HG03103 (cell line): ENCODE measurements around the gene TNFRSF25.
"Not testable (repeated sequence)": the region's sequence is repeated elsewhere in the genome, so short reads cannot be mapped to it uniquely, and the experiment has no call there.

Experiments
- ATAC-seq: cut with Tn5 transposase; IDR thresholded peaks from one replicate; pipeline ENCODE4 v1.9.1; 2021; ENCODE audit warnings: low read depth; ENCODE audit not compliant: unreplicated experiment

Gene TNFRSF25

GRCh38 chr1:6454856-6455751 is 10.9 kb downstream of the TNFRSF25 start:
- no peak for ATAC-seq

- ATAC-seq: not testable (repeated sequence)
Measured at GRCh38 chr1:6453895-6454855, 11.8 kb downstream of the TNFRSF25 start.

DNA sequence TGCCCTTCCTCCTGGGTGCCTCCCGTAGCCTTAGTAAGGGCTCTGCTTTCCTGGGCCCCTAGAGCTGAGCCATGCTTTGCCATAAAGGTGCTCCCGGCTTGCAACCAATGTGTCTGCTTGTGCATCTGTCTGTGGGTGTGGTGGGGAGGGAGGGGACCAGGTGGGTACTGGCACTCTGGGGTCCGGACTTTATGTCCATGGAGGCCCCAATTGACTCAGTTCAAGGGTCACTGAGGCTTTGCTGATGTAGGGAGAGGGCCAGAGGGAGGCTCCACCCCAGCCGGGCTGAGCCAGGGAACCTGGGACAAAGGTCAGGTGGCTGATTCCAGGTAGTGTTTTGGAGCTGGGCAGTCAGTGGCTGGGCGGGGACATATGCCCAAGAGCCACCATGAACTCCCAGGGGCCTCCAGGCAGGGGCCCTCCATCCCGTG is 15.0 kb downstream of the TNFRSF25 start:
- no peak for ATAC-seq

- ATAC-seq: not testable (repeated sequence)
Measured at GRCh38 chr1:6450486-6450885, 15.5 kb downstream of the TNFRSF25 start.

- ATAC-seq: no peak
Measured at GRCh38 chr1:6450005-6450450, 15.9 kb downstream of the TNFRSF25 start.

GRCh38 chr1:6448749-6449631 is 17.0 kb downstream of the TNFRSF25 start:
- ATAC-seq: no peak

DNA sequence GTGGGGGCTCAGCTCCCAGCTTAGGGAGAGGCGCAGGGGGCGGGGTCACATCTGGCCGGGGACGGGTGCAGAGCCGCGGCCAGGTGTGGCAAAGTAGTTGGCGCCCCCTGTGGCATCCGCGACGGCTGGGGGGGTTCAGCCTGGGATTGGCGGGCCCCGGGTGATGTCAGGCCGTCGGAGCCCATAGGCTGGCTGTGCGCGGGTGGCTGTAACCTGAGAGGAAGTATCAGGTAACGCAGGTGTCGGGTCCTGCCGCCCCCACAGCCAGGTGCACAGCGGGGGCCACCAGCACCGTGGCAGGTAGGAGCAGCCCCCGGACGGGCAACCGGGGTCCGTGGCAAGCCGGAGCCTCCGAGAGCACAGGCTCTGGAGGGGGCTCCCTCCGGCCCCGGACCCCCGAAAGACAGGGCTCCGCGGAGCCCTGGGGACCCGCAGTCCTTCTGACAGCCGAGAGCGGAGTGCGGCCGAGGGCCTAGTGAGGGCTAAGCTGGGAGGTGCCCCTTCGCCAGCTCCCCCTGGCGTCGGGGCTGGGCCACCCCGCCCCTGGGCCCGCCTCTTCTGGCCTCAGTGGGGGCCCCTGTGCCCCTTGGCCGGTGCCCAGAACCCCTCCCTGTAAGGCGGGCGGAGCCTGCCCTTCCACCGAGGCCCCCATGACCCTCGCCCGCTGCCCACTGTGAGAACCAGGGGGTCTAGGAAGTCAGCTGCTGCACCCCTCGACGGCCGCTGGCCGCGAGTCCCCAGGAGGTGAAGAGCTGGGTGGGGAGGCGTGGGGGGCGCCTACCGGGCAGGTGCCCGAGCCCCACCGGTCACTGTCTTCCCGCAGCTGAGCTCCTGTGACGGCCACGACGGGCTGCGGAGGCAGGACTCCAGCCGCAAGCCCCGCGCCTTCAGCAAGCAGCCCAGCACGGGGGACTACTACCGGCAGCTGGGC is 17.9 kb downstream of the TNFRSF25 start:
- ATAC-seq: no peak

- no peak for ATAC-seq
Measured at GRCh38 chr1:6447016-6447817, 18.8 kb downstream of the TNFRSF25 start.

GRCh38 chr1:6446665-6447015 is 19.3 kb downstream of the TNFRSF25 start:
- ATAC-seq: no peak

GRCh38 chr1:6445929-6446328 is 20.0 kb downstream of the TNFRSF25 start:
- not testable (repeated sequence) for ATAC-seq

DNA sequence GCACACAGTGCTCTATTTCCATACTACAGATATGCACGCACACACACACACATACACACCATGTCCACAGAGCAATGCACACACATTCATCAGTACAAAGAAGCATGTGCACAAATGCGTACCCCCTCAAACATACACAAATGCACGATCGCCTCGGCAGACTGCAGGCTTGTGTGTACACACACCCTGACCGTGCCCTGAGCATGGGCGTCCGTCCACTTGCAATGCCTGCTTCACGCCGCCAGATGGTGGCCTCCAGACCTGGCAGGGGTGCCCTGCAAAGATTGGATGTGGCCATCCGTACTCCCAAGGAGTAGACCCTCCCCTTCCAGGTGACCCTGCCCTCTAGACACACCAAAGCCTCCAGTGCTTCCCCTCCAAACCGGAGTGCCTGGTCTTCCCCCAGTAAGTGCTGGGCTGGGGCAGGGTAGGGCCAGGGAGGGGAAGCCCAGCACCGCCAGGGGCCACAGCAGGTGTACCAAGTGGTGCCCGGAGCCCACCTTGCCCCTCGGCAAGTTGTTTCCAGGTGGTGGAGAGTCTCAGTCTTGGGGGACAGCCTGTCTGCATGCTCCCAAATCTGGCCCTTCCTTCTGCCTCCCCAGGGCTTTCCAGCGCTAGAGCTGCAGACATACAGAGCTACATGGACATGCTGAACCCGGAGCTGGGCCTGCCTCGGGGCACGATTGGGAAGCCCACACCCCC is 20.8 kb downstream of the TNFRSF25 start:
- no peak for ATAC-seq

DNA sequence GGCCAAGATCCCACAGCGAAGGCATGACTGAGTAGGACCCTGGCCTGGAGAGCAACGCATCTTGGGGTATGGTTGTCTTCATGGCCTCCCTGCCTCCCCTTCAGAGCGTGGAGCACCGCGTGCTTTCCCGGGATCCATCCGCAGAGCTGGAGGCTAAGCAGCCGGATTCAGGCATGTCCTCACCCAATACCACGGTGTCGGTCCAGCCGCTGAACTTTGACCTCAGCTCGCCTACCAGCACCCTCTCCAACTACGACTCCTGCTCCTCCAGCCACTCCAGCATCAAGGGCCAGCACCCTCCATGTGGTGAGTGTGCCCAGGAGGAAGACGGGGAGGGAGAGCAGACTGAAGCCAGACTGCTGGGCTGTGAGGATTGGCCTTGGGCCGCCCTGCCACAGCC is 21.6 kb downstream of the TNFRSF25 start:
- ATAC-seq: no peak

DNA sequence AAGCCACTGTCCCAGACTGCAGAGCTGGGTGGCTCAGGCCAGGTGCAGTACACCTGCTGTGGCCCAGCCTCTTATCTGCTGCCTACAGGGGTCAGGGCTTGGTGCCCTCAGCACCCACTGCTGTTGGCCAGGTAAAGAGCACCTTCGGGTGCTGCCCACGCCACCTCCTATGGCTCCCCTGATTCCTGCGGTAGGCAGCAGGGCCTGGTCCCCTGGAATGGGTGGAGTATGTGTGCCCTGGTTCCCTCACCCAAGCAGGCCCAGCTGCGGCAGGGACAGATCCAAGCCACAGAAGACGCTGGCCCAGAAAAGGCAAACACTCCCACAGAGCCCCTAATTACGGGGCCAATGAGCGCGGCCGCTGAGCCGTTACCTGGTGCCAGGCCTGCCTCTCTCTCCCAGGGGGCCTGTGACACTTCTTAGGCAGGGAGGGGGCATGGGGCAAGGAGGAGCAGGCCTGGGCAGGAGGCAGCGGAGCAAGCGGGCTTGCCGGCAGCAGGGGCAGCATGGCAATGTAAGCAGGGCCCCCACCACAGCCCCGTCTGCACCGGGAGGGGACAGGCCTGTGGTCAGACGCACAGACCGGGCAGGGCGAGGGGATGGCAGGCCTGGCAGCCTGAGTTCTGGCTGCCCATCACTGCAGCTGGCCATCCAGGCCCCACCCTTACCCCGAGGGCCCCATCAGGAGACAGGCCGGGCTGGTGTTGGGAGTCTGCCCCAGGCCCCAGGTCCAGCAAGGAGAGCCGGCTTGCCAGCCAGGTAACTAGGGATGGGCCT is 22.4 kb downstream of the TNFRSF25 start:
- ATAC-seq: no peak

GRCh38 chr1:6441586-6441985 is 24.4 kb downstream of the TNFRSF25 start:
- ATAC-seq: no peak

DNA sequence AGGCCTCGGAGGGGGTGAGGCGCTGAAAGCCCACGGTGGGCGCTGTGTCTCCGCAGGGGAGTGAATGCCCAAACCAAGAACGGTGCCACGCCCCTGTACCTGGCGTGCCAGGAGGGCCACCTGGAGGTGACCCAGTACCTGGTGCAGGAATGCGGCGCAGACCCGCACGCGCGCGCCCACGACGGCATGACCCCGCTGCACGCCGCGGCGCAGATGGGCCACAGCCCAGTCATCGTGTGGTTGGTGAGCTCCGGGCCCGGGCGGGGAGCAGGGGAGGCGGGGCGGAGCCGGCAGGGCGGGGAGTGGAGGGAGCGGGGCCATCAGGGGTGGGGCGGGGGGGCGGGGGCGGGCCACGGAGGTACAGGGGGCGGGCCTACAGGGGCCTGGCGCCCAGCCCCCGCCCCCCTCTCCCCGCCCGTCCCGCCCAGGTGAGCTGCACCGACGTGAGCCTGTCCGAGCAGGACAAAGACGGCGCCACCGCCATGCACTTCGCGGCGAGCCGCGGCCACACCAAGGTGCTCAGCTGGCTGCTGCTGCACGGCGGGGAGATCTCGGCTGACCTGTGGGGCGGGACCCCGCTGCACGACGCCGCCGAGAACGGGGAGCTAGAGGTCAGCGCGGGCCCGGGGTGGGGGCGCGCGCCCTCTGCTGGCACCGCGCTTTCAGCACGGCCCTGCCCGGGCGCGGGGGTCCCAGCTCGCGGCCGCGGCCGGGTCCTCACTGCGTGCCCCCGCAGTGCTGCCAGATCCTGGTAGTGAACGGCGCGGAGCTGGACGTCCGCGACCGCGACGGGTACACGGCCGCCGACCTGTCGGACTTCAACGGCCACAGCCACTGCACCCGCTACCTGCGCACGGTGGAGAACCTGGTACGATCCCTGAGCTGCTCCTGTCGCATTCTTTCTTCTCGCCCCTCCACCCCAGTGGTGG is 25.5 kb downstream of the TNFRSF25 start:
- no peak for ATAC-seq

GRCh38 chr1:6438047-6438525 is 27.9 kb downstream of the TNFRSF25 start:
- no peak for ATAC-seq
